SU-DHL-6 (cell line): ENCODE measurements around the gene C16orf87.

ENCODE experiments used
- H2AFZ ChIP-seq: fragments of 200-600 bp; sonication (generic); 2 replicates; pipeline ENCODE4 v1.6.1; 2014; ENCODE audit warnings: low read depth, mild to moderate bottlenecking, moderate library complexity, mixed read lengths, antibody characterized with exemption, low read length; ENCODE audit not compliant: severe bottlenecking
- H3F3A ChIP-seq: fragments of 200-600 bp; shearing (Covaris generic); 2 replicates; pipeline ENCODE4 v1.6.0; 2016; ENCODE audit warnings: antibody characterized with exemption, mild to moderate bottlenecking; ENCODE audit not compliant: insufficient read depth
- H3K27ac ChIP-seq: fragments of 200-600 bp; sonication (generic); 2 replicates; pipeline ENCODE4 v1.5.1; 2016; ENCODE audit warnings: low read depth, mild to moderate bottlenecking, low read length, moderate library complexity, mixed read lengths
- H3K27me3 ChIP-seq: fragments of 200-600 bp; sonication (generic), shearing (Covaris generic); 2 replicates; pipeline ENCODE4 v1.6.0; 2014; ENCODE audit warnings: mild to moderate bottlenecking, low read length
- H3K36me3 ChIP-seq: fragments of 200-600 bp; sonication (generic); 2 replicates; pipeline ENCODE4 v1.6.1; 2014; ENCODE audit warnings: mild to moderate bottlenecking, low read length, mixed read lengths
- H3K4me2 ChIP-seq: fragments of 300-600, 200-600 bp; shearing (Covaris generic), sonication (generic); 2 replicates; pipeline ENCODE4 v1.6.0; 2014; ENCODE audit warnings: low read length, low read depth, mild to moderate bottlenecking; ENCODE audit not compliant: poor library complexity, severe bottlenecking
- H3K4me3 ChIP-seq: fragments of 200-600 bp; sonication (generic); 2 replicates; pipeline ENCODE4 v1.5.1; 2014; ENCODE audit warnings: antibody characterized with exemption, low read length, mild to moderate bottlenecking, mixed read lengths; ENCODE audit not compliant: insufficient read depth, poor library complexity, severe bottlenecking
- H3K79me2 ChIP-seq: fragments of 200-600 bp; sonication (generic); 2 replicates; pipeline ENCODE4 v1.6.1; 2014; ENCODE audit warnings: mild to moderate bottlenecking, low read length, moderate library complexity; ENCODE audit not compliant: insufficient read depth
- H3K9ac ChIP-seq: fragments of 200-600 bp; sonication (generic); 2 replicates; pipeline ENCODE4 v1.7.0; 2014; ENCODE audit warnings: mild to moderate bottlenecking, low read length
- H3K9me2 ChIP-seq: fragments of 200-600 bp; sonication (generic); replicated peaks from 2 replicates; pipeline ENCODE4 v1.6.1; 2014; ENCODE audit warnings: low read length; ENCODE audit not compliant: insufficient read depth
- H3K9me3 ChIP-seq: fragments of 200-600 bp; sonication (generic); 2 replicates; pipeline ENCODE4 v1.6.1; 2014; ENCODE audit warnings: low read length, mixed read lengths; ENCODE audit not compliant: insufficient read depth
- H4K20me1 ChIP-seq: fragments of 200-600 bp; sonication (generic); 2 replicates; pipeline ENCODE4 v1.6.1; 2014; ENCODE audit warnings: low read depth, mild to moderate bottlenecking, antibody characterized with exemption, low read length, moderate library complexity, mixed read lengths
- CTCF ChIP-seq: fragments of 200-600 bp; sonication (generic); IDR thresholded peaks from one replicate; pipeline ENCODE4 v1.5.1; 2017; ENCODE audit warnings: antibody characterized with exemption, mild to moderate bottlenecking, low read length, moderate library complexity; ENCODE audit not compliant: insufficient read depth, poor library complexity, severe bottlenecking
- EZH2phosphoT487 ChIP-seq: fragments of 200-600 bp; sonication (generic), shearing (Covaris generic); conservative IDR thresholded peaks from 2 replicates; pipeline ENCODE4 v1.6.1; 2018; ENCODE audit warnings: mild to moderate bottlenecking, antibody characterized with exemption, low read length, moderate library complexity, mixed read lengths

C16orf87 gene

DNA sequence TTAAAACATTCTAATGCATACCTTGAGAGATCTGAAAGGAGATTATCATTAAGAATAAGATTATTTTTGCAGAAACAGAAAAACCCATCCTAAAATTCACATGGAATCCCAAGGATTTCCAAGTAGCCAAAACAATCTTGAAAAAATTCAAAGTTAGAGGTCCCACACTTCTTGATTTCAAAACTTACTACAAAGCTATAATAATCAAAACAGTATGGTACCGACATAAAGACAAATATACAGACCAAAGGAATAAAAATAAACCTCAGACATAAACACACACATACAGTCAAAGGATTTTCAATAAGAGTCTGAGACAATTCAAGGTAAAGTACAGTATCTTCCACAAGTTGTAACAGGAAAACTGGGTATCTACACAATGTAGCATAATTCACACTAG lies 16.2 kb downstream of the C16orf87 start:
- Histone ChIP-seq H3K79me2 (peaks cover 66% of the 10 kb centered on the region), H3K27me3 (no peaks in the 10 kb centered on the region), H3K36me3 (peaks cover 12% of the 10 kb centered on the region), H3K4me3 (no peak overlapping the region), H3K9me3 (no peaks in the 10 kb centered on the region), H3K27ac (no peak overlapping the region), H3K9me2 (no peaks in the 10 kb centered on the region), H4K20me1 (no peaks in the 10 kb centered on the region), H3F3A (no peaks in the 10 kb centered on the region; the same call in 1 of the 2 replicates), H3K9ac (no peak overlapping the region), H2AFZ (no peak overlapping the region), H3K4me2 (no peak overlapping the region)
- TF ChIP-seq CTCF, result no peak
- no peak for TF ChIP-seq EZH2phosphoT487

- peaks cover 13% of the 10 kb centered on the region for H3K36me3 ChIP-seq
- no peak overlapping the region for H3K27ac ChIP-seq
- H2AFZ ChIP-seq, result no peak overlapping the region
- peaks cover 65% of the 10 kb centered on the region for H3K79me2 ChIP-seq
- no peaks in the 10 kb centered on the region; the same call in 1 of the 2 replicates for H3F3A ChIP-seq
- H3K27me3 ChIP-seq, result no peaks in the 10 kb centered on the region
- H3K4me2 ChIP-seq, result no peak overlapping the region
- no peak overlapping the region for H3K4me3 ChIP-seq
- H3K9ac ChIP-seq, result no peak overlapping the region
- no peaks in the 10 kb centered on the region for H3K9me3 ChIP-seq
- TF ChIP-seq EZH2phosphoT487 (no peak), CTCF (no peak)
- H4K20me1 ChIP-seq, result no peaks in the 10 kb centered on the region
- no peaks in the 10 kb centered on the region for H3K9me2 ChIP-seq
These were observed 17.4 kb downstream of the C16orf87 start for GRCh38 chr16:46813611-46814010.

- Histone ChIP-seq H3K9me3 (no peaks in the 10 kb centered on the region), H3F3A (no peaks in the 10 kb centered on the region; the same call in 1 of the 2 replicates), H2AFZ (no peak overlapping the region), H3K27me3 (no peaks in the 10 kb centered on the region), H3K4me2 (no peak overlapping the region), H3K9ac (no peak overlapping the region), H3K4me3 (no peak overlapping the region), H3K79me2 (peaks cover 65% of the 10 kb centered on the region), H4K20me1 (no peaks in the 10 kb centered on the region), H3K27ac (no peak overlapping the region), H3K36me3 (peaks cover 19% of the 10 kb centered on the region), H3K9me2 (no peaks in the 10 kb centered on the region)
- TF ChIP-seq CTCF (no peak), EZH2phosphoT487 (no peak)
These were observed 18.0 kb downstream of the C16orf87 start for GRCh38 chr16:46812781-46813540.
